GM19025 (cell line): ENCODE data around the gene DYSF.

Experiments used
- ATAC-seq: cut with Tn5 transposase; IDR thresholded peaks from one replicate; pipeline ENCODE4 v1.9.1; 2021; ENCODE audit warnings: mild to moderate bottlenecking, low read depth, moderate library complexity; ENCODE audit not compliant: unreplicated experiment

Gene DYSF

GRCh38 chr2:71562518-71562917 lies 109.2 kb downstream of the DYSF start:
- ATAC-seq, result no peak

- ATAC-seq, result no peak
Observed at GRCh38 chr2:71563872-71564271, 110.5 kb downstream of the DYSF start.

GRCh38 chr2:71564361-71564760 lies 111.0 kb downstream of the DYSF start:
- ATAC-seq, result no peak

GRCh38 chr2:71564790-71565189 lies 111.4 kb downstream of the DYSF start:
- ATAC-seq, result no peak

GRCh38 chr2:71566372-71566771 lies 113.0 kb downstream of the DYSF start:
- ATAC-seq, result no peak

- no peak for ATAC-seq
Observed at GRCh38 chr2:71567625-71568024, 114.3 kb downstream of the DYSF start.

DNA sequence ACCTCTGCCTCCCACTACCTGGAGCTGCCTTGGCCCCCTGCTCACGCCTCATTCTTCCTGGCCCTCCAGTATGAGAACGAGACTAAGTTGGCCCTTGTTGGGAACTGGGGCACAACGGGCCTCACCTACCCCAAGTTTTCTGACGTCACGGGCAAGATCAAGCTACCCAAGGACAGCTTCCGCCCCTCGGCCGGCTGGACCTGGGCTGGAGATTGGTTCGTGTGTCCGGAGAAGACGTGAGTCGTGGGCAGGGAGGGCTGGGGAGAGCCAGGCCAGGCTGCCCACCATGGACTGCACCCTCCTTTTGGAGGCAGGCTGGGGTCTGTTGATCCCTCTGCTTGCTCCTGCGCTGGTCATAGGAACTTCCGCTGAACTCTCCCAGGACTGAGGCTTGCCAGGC lies 114.7 kb downstream of the DYSF start:
- no peak for ATAC-seq

GRCh38 chr2:71570511-71570910 lies 117.2 kb downstream of the DYSF start:
- ATAC-seq, result no peak

- ATAC-seq, result no peak
Observed at GRCh38 chr2:71570951-71571460, 117.6 kb downstream of the DYSF start.

DNA sequence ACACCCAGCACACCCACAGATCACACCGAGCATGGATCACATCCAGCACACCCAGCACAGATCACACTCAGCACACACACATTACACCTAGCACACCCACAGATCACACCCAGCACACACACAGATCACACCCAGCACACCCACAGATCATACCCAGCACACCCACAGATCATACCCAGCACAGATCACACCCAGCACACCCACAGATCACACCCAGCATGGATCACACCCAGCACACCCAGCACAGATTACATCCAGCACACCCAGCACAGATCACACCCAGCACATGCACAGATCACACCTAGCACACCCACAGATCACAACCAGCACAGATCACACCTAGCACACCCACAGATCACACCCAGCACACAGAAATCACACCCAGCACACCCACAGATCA lies 118.6 kb downstream of the DYSF start:
- ATAC-seq, result no peak

DNA sequence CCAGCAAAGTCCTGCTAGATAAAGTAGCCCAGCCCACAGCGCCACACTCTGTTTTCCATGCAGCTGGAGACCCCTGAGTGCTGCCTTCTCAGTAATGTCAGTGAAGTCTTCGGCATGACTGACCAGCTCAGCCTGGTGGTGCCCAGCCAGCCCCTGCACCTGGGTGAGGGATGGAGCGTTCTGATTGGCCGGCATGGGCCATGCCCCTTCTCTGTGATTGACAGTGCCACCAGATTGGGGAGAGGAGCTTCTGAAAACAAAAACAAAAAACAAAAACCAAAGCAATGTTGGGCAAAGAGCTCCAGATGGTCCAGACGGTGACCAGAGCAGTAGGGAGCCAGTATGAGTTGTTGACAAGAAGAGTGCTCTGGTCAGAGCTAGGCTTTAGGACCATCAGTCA lies 122.6 kb downstream of the DYSF start:
- no peak for ATAC-seq

- no peak for ATAC-seq
Observed at GRCh38 chr2:71576541-71576940, 123.2 kb downstream of the DYSF start.

DNA sequence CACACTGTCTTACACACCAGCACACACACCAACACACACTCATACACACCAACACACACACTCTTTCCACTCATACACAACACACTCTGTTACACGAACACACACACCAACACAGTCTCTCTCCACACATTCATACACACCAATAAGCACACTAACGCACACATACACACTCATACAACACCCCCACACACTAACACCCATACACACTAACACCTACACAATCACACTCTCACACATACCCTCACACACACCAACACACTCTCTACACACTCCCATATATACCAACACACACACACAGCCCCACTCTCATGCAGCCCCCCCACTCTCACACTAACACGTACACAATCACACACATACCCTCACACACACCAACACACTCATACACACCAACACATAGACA lies 123.8 kb downstream of the DYSF start:
- no peak for ATAC-seq

- no peak for ATAC-seq
Observed at GRCh38 chr2:71578767-71579342, 125.5 kb downstream of the DYSF start.

GRCh38 chr2:71581026-71581425 lies 127.7 kb downstream of the DYSF start:
- no peak for ATAC-seq

- no peak for ATAC-seq
Observed at GRCh38 chr2:71583876-71584275, 130.5 kb downstream of the DYSF start.

DNA sequence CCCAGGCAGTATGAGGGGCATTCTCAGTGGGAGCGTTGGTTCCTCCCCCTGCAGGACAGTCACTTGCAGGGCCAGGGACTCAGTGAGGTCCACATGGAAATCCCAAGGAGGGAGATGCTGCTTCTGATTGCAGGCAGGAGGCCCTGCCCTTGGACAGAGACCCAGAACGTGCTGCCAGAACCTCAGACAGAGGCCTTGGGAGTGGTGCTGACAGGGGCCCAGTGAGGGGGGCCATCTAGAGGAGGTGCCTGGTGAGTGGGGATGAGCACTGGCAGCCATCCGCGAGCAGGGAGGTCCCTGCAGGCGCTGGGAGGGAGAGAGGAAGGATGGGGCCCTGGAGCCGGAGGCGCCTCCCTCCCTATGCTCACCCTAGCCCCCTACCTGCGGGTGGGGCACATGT lies 133.1 kb downstream of the DYSF start:
- ATAC-seq, result no peak

DNA sequence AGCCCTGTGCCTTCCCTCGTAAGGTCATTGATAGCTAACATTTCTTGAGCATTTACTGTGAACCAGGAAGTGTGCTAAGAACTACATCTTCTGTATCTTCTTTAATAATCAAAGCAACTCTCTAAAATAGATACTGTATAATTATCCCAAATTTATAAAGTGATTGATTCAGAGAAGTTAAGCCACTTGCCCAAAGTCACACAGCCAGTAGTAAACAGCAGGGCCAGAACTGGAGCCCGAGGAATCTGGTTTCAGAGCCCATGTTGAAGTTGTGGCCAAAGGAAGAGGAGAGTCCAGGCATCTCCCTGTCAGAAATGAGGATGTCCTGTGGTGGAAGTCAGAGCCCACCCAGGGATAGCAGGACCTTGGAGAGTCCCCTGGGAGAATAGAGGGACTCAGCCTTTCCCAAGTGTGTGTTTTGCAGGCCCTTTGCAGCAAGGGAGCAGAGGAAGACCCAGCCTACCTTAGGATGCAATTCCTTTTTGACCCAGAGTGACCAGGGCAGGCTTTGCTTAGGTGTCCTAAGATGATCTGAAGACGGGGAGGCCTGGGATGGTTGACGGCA lies 134.2 kb downstream of the DYSF start:
- no peak for ATAC-seq

DNA sequence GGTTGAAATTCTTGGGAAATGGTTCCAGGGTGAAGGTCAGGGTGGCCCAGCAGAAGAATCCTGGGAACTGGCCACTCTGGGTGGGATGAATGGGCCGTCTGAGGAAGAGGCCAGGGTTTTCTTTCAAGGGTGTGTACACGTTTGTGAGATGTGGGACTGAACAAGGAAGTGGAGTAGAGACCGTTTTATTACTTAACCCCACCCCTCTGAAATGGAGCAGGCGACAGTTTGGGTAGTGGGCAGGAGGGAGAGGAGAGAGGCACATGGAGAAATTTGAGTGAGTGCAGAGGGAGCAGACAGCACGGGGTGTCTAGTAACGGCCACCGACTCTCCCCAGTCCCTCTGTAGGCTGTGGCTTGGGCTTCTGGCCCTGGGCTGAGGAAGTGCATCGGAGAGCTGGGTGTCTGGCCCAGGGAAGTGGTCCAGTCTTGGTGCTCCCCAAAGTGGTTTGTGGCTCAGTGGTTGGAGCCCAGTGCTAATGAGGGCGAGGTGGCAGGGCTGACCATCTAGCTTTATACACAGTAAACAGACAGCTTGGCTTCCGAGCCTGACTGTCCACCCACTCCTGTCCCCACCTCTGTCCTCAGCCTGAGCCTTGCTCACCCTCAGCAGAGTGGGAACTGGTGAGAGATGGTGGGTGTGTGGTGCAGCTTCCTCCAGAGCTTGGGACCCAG lies 135.3 kb downstream of the DYSF start:
- no peak for ATAC-seq

DNA sequence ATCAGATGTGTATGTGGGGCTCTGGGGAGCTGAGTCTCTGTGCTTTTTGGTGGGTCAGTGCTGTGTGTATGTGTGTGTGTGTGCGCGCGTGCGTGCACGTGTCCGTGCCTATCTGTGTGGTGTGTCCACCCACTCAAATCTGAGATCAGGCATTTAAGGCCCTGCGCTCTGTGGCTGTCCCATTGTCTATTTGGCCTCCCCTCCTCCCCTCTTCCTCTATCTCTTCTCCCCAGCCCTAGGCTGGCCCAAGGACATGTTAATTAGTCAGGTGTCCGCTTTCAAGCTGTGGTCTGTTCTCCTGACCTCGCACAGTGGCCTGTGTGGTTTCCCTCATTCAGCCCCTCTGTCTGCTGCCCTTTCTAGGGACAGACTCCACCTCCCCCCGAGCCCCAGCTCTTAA lies 136.4 kb downstream of the DYSF start:
- ATAC-seq, result no peak

DNA sequence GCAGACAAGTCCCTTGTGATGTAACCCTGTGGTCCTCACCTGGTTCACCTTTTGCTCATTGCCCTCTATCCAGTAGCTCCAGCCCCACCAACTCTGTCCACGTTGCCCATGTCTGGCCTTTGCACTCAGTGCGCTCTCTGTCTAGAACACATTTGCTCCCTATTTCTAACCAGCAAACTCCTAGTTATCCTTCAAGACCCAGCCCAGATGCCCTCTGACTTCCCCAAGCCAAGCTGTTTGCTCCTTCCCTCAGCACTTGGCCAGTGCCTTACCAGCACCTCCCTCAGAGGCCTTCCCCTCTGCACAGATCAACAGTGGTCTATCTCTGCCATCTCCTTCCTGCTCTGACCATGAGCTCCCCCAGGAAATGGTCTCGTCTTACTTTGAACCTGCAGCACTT lies 137.7 kb downstream of the DYSF start:
- ATAC-seq, result no peak

DNA sequence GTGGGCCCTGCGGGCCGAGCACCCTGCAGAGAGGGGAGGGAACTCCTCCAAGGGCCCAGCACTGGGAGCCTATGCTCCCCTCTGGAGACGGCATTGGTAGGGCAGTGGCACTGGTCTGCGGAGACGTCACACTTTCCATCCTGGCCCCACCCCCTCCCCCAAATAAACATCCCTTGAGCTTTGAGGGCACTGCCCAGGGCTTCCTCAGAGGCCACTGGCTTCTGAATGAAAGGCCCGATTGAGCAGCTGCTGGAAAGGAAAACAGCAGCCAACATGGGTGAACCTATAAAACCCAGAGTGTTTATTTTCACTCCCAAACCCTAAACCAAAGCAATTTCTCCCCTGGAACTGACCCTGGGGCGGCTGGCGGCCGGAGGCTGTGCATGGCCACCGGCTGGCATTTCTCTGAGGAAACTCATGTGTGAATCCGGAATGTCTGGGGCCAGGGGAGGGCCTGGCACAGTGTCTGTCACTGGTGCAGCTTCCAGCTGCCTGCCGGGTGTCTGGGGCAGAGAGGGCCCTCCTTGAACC lies 138.9 kb downstream of the DYSF start:
- no peak for ATAC-seq
